GM19324 (cell line): ENCODE measurements around the gene SELENOI.
A peak's percentile ranks its signal among the peaks of the same experiment; 100 is the strongest.
"Not testable (repeated sequence)": the region's sequence is repeated elsewhere in the genome, so short reads cannot be mapped to it uniquely, and the experiment has no call there.

Experiments used
- ATAC-seq: cut with Tn5 transposase; IDR thresholded peaks from one replicate; pipeline ENCODE4 v1.9.1; 2021; ENCODE audit warnings: mild to moderate bottlenecking, moderate library complexity; ENCODE audit not compliant: unreplicated experiment, low FRiP score

SELENOI gene, protein sequence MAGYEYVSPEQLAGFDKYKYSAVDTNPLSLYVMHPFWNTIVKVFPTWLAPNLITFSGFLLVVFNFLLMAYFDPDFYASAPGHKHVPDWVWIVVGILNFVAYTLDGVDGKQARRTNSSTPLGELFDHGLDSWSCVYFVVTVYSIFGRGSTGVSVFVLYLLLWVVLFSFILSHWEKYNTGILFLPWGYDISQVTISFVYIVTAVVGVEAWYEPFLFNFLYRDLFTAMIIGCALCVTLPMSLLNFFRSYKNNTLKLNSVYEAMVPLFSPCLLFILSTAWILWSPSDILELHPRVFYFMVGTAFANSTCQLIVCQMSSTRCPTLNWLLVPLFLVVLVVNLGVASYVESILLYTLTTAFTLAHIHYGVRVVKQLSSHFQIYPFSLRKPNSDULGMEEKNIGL

DNA sequence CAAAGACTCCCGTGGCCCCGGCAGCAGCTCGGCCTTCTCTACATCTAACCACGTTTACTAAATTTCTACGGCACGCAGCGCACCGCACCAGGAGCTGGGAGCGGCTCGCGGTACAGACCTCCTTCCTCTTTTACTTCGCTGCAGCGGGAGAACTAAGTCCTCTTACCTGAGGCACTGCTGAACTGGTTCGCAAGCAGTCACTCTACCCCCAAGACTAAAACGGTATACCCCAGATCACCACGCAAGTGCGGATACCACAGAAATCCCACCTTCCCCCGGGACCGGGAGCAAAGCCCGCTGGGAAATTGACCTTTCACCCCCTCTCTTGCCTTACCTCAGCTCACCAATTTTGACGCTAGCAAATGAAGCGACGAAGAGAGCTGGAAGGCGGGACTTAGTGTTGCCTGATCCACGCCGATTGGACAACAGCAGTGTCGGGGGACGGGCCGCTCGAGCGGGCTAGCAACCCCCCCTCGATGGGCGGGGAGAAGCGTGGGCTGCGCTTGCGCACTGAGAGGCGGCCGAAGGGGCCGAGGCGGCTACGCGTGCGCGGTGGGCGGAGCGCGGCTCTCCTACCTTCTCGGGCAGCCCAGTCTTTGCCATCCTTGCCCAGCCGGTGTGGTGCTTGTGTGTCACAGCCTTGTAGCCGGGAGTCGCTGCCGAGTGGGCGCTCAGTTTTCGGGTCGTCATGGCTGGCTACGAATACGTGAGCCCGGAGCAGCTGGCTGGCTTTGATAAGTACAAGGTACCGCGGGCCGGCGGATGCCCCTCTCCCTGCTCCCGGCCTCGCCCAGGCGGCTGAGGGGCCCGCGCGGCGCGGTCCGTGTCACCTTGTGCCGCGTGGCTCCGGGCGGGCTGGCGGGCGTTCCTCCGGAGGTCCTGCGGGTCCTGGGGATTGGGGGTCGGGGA is at the start of gene SELENOI:
Gene SELENOI (plus strand): TSS at position 599 of the 909 bp plus-strand sequence. CDS start 90 bp downstream, at position 689.
- peak; percentile 98 for ATAC-seq

DNA sequence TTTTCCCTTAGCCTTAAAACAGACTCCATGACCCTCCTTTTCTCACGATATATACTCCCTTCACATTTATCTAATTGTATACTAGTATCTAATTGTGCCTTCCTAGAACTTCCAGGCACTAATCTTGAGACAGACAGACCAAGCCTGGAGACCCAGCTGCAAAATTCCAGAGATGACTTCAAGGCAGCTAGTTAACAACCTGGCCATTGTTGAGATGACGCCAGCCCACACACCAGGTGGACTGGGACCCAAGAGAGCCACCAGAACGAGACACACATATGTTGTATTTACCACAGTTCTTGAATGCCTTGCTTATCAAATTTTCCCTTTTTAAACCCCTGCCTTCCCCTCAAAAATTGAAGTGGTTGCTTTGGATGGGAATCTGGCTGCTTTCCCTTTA is 48.9 kb upstream of the SELENOI start:
- ATAC-seq: no peak

DNA sequence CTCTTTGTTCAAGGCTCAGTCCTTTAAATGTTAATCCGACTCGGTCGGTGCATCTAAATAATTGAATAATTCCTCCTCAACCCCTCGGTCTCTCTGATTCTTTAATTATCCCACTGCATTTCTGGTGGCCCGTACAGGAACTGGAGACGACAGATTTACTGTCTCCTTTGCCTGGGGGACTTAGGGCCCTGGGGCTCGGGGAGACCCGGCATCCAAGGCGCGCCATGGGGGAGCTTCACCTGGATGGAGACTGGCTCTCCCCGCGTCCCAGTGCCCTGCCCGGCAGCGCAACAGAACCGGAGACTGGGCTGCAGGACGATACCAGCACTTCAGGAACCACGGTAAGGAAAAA is 47.7 kb upstream of the SELENOI start:
- no peak for ATAC-seq

DNA sequence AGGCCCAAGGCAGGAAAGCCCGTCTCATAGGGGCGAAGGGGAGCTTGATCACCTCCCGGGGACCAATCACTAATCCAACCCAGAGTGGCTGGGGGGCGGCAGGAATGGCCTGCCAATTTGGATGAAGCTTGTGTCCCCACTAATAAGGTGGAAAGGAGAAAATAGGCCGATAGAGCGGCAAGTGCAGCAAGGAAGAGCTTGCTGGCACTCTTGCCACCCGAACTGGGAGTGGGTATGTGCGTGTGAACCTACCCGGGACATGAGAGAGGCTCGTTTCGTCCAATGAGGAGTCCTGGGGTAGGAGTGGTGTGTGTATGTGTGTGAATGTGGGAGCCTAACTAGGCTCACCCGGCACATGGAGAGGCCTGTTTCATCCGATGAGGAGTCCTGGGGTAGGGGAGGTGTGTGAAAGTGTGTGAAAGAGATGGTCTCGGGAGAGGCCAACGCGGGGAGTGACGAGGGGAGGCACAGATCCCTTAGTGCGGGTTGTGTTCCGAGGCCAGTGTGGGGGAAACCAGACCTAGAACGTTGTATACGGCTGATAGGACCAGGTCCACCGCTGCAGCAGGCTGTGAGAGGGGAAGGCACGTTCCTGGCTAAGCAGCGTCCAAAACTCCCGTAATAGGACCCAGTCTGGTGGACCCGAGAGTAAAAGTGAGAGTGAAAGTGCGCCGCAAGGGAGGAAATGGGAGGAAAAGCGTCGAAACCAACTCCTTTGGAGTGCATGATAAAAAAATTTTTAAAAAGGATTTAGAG is 47.1 kb upstream of the SELENOI start:
- no peak for ATAC-seq

DNA sequence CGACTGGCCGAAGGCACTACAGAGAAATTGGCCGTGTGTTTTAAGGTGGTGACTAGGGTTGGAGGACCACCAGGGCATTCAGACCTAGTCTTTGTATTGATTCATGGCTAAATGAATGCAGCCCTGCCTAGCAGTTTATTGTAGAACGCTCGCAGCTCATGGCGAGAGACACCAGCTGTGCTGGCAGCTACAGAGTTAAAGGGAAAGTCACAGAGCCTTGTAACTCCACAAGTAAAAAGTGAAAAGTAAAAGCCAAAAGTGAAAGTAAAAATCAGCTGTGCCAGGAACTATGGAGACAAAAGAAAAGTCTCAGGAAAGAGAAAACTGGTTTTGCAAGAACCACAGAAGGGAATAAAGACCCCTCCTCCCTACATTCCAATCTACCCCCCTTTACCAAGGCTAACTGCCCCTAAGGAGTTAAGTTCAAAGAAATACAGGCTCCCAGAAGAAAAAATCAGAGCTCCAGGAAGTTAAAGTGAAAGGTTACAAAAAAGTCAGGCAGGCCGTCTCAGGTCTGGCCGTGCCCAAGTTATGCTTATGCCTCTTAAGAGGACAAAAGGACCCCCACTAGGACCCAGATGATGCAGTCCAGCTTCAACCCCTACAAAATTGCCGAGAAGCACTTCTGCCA is 46.4 kb upstream of the SELENOI start:
- ATAC-seq: no peak

DNA sequence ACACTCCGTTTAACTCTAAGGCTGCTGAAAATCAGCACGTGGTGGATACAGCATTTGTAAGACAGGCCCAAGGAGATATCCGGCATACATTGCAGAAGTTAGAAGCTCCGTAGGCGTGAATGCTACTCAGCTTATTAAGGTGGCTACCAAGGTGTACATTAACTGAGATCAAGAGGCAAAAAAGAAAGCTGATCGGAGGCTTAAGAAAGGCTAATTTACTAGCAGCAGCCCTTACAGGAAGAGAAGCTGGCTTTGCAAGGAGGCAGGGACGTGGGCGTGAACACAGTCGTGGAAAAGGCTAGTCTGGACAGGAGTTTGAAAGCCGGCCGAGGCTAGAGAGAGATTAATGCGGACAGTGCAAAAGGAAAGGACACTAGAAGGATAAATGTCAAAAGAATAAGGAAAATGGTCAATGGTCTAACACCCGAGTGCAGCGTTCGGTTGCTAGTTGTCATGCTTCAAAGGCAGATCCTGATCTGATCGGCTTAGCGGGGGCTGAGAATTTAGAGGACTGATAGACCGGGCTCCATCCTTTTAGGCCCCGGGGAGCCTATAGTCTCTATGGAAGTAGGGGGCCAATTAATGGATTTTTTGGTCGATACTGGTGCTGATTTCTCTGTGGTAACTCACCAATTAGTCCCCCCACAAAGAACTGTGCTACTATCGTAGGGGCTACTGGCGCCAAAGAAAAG is 45.6 kb upstream of the SELENOI start:
- no peak for ATAC-seq

DNA sequence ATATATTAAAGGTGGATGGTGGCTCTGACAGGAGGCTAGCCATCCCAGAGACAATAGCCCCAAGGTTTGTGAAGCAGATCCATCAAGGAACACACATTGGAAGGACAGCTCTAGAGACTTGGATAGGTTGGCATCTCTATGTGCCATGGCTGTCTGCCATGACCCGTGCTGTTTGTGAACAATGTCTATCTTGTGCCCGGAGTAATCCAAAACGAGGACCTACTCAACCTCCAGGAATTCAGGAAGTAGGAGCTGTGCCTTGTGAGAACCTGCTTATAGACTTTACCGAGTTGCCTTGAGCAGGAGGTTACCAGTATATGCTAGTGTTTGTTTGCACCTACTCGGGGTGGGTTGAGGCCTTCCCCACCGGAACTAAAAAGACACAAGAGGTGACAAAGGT is 43.1 kb upstream of the SELENOI start:
- ATAC-seq: no peak

DNA sequence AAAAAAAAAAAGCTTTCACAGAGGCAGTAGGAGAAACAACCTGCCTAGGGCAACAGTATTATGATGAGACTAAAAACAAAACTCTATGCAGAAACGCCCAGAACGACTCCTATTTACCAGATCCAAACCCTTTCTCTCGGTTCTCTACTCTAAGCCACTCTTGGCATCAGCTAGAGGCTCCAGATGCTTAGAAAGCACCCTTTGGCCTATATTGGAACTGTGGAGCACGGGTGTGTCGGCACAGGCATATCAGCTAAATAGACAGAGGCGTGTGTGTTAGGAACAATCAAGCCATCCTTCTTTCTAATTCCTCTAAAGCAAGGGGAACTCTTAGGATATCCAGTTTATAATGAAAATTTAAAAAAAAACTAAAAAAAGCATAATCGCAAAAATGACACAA is 40.8 kb upstream of the SELENOI start:
- not testable (repeated sequence) for ATAC-seq

DNA sequence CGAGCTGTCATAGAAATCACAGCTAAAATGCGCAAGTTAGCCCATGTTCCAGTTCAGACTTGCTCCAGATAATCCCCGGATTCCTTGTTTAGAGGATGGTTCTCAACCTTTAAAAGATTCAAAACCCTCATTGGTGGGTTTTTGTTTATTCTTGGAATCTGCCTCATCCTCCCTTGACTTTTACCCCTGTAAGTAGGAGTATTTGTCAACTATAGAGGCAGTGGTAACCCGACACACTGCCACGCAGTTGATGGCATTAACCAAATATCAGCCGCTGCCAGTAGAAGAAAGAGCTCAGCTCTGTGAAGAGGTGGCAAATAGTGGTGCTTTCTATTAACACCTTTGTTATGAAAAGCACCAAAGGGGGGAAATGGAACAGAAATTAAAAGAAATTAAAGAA is 40.4 kb upstream of the SELENOI start:
- no peak for ATAC-seq

DNA sequence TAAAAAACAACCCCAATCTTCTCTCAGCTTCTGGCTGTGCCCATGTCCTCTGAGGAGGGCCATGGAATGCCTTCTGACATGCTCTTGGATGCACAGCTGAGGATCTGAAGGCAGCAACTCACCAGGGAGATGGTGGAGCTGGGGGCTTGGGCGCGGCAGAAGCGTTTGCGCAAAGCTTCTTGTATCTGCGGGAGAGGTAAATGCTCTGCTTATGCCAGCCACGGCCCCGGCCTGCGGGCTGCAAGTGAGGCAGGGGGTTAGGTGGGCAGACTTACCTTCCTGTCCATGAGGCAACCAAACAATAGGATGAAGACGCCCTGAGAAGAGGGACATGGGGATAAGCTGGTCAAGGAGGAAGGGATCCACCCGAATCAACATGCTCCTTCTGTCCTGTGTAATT is 36.0 kb upstream of the SELENOI start:
- no peak for ATAC-seq

DNA sequence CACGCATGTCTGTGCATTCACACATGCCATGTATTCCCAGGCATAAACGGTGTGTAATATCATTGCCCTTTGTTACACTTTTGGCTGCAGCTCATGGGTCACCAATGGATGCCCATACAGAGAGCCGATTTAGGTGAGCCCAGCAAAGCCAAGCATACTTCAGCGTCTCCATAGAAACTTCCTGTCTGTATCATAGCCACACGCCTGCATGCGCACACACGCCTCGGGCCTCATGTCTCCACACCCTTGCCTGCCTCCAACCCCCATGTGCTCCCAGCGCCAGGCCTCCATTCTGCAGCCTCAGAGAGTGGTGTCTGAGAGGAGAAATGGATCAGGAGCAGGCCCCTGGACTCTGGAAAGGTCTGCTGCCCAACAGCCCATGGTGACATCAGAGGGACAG is 33.5 kb upstream of the SELENOI start:
- ATAC-seq: no peak

DNA sequence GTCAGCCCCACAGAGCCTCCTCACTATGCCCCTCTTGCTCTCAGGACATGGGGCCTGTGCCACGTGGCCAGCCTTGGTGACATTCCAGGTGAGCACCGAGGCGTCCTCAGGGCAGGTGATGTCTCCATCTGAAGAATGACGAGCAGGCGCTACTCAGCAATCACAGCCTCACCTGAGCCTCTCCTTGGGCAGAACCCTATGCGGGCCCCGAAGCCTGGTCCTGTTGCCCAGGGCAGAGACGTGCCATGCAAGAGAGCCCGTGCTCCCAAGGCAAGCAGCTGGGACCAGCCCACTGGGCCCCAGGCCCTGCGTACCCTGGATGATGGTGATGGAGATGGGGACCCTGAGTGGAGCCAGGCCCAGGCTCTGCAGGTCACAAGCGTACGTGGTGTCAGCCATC is 32.5 kb upstream of the SELENOI start:
- ATAC-seq: no peak

DNA sequence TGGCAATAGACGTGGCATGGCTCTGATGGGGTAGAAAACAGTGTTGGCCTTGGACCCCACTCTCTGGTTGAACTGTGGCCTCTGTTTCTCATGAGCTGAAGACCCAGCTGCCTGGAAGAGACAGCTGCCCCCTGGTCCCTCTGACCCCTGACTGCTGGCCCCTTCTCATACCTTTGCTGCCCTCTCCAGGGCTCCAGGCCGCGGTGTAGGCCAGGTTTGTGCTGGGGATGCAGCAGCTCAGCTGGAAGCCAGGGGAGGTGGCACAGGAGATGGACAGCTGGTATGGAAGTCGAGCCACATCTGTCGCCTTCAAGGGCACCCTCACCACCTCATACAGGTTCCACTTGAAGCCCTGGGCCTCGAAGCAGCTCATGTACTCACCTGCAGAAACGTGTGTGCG is 31.7 kb upstream of the SELENOI start:
- no peak for ATAC-seq

DNA sequence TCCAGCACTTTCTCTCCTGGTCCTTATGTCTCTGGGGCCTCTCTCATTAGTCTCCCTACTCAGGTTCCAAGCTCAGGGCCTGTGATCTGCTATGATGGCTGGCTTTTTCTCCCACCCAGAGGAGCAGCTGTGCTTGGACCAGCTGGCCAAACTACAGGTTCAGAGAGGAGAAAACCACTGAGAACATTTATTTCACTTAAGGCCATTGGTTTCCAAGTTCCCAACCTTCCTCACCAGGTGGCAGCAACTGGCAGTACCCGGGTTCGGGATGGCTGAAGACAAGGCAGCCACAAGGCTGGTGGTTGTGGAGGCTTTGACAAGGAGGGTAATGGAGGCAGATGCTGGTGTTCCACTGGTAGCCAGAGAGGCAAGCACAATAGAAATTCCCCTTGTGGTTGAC is 29.9 kb upstream of the SELENOI start:
- no peak for ATAC-seq

DNA sequence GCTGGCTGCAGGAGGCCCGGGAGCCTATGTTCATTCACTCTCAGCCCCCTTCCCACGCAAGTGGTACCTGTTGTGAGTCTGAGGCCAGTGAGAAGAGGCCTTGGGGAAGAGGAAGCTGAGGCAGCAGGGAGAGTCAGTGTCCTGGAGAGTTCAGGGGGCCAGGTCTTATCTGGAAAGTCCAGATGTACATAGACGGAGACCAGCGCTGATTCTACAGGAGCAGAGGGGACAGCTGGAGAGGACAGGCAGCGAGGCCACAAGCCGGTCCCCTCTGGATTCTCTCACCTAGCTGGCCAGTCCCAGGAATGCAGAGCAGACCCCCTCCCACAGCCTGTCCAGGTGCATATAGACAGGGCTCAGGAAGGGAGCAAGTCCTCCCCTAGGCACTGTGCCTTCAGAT is 29.1 kb upstream of the SELENOI start:
- ATAC-seq: no peak

DNA sequence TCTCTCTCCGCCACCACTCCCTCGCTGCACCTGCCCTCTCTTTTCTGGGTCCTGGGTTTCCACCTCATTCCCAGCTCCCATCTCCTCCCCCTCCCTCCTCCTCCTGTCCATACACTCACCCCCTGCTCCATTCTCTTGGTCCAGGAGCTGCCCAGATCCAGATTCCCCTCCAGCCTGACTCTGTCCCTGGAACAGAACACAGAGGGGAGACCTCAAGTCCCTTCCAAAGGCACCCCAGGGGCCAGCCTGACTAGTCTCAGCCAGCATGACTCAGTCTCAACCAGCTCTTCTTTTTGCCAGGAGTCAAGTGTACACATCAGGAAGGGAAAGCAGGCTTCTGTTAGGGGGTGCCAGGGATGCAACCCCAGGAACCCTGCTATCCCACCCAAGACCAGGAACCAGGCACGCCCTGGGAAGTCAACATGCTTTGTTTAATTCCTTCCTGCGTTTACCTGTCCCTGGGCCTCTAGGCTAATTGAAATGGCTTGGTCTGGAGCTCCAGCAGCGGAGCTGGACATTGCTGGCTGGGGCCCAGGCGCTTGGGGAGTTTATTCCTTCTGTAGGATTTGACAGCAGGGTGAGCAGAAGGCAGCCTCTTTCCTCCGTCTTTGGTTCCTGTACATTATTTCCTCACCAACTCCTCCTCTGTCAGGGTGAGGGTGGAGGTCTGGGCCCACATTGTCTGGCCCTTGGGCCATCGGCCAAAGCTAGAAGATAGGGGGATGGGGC is 28.4 kb upstream of the SELENOI start:
- no peak for ATAC-seq

DNA sequence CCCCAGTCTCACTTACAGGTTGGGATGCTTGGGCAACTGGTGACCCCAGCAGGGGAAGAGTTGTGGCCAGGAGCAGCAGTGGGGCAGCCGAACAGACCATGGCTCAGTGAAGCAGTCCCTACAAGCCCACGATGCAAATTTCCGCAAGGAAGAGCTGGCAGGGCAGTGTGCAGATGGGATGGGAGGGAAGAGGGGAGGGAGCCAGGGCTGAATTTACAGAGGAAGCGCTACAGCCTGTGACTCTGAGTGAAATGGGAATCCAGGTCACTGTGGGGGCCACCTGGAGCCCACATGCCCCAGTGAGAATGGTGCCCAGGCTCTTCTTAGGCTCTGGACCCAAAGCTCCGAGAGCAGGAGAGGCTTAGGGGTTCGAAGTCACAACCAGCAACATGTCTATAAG is 27.0 kb upstream of the SELENOI start:
- no peak for ATAC-seq

DNA sequence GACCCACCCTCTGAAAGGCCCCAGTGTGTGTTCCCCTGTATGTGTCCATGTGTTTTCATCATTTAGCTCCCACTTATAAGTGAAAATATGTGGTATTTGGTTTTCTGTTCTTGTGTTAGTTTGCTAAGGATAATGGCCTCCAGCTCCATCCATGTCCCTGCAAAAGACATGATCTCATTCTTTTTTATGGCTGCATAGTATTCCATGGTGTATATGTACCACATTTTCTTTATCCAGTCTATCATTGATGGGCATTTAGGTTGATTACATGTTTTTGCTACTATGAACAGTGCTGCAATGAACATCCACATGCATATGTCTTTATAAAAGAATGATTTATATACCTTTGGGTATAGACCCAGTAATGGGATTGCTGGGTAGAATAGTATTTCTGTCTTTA is 21.5 kb upstream of the SELENOI start:
- ATAC-seq: not testable (repeated sequence)

DNA sequence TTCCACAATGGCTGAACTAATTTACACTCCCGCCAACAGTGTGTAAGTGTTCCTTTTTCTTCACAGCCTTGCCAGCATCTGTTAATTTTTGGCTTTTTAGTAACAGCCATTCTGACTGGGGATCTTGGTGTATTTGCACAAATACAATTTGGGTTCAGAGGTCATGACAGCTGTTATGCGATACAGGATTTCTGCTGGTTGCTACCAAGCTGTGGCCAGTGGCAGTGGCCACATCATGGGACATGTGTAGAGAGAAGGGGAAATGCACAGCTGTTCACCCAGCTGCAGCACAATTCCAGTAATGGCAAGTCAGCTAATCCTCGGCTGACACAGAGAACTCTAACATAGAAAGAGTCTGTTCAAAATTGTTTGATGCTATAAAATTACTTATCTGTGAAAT is 21.0 kb upstream of the SELENOI start:
- ATAC-seq: no peak
